HepG2 (cell line): ENCODE data around the gene BABAM1. TPM values are rescaled to one million over a fixed set of nuclear protein-coding genes. Genes with fewer than 3 reads are reported as not detected.

Source experiments
- IRX3 ChIP-seq: sonication (generic); formaldehyde crosslinking; IDR thresholded peaks from 2 replicates; pipeline ENCODE4 v1.8.1; 2023; ENCODE audit warnings: mild to moderate bottlenecking, low read depth, missing genetic modification reagents, borderline replicate concordance
- MBD4 ChIP-seq: IDR thresholded peaks from 2 replicates; pipeline ENCODE4 v1.6.1; 2012; ENCODE audit warnings: low read length, inconsistent platforms, borderline replicate concordance
- MEF2D ChIP-seq: sonication (generic); formaldehyde crosslinking; IDR thresholded peaks from 2 replicates; pipeline ENCODE4 v1.5.1; 2020; ENCODE audit warnings: mild to moderate bottlenecking, missing genetic modification reagents
- NCOA5 ChIP-seq: sonication (generic); formaldehyde crosslinking; IDR thresholded peaks from 2 replicates; pipeline ENCODE4 v1.4.0; 2020; ENCODE audit warnings: missing genetic modification reagents
- NFKB2 ChIP-seq: sonication (generic); formaldehyde crosslinking; IDR thresholded peaks from 2 replicates; pipeline ENCODE4 v1.4.0; 2020; ENCODE audit warnings: missing genetic modification reagents, borderline replicate concordance
- NFRKB ChIP-seq: fragments of 450-650 bp; IDR thresholded peaks from 2 replicates; pipeline ENCODE4 v1.6.1; 2017
- RBAK ChIP-seq: sonication (generic); formaldehyde crosslinking; IDR thresholded peaks from 2 replicates; pipeline ENCODE4 v1.5.1; 2020; ENCODE audit warnings: mild to moderate bottlenecking, missing genetic modification reagents
- RORA ChIP-seq: sonication (generic); formaldehyde crosslinking; IDR thresholded peaks from 2 replicates; pipeline ENCODE4 v1.5.0; 2020; ENCODE audit warnings: mild to moderate bottlenecking, missing genetic modification reagents, moderate library complexity
- ZBTB7B ChIP-seq: sonication (generic); formaldehyde crosslinking; IDR thresholded peaks from 2 replicates; pipeline ENCODE4 v1.4.0; 2020; ENCODE audit warnings: missing genetic modification reagents
- ZFP36L2 ChIP-seq: sonication (generic); formaldehyde crosslinking; IDR thresholded peaks from 2 replicates; pipeline ENCODE4 v1.4.0; 2020; ENCODE audit warnings: missing genetic modification reagents
- ZFP41 ChIP-seq: sonication (generic); formaldehyde crosslinking; IDR thresholded peaks from 2 replicates; pipeline ENCODE4 v1.4.0; 2020; ENCODE audit warnings: mild to moderate bottlenecking, missing genetic modification reagents, borderline replicate concordance
- ZNF652 ChIP-seq: IDR thresholded peaks from 2 replicates; pipeline ENCODE4 v1.6.1; 2016; ENCODE audit warnings: low read depth, borderline replicate concordance
- ZNF772 ChIP-seq: sonication (generic); formaldehyde crosslinking; IDR thresholded peaks from 2 replicates; pipeline ENCODE4 v1.5.0; 2020; ENCODE audit warnings: mild to moderate bottlenecking, missing genetic modification reagents
- ZNF773 ChIP-seq: sonication (generic); formaldehyde crosslinking; IDR thresholded peaks from 2 replicates; pipeline ENCODE4 v1.4.0; 2020; ENCODE audit warnings: missing genetic modification reagents, borderline replicate concordance
- ZNF891 ChIP-seq: sonication (generic); formaldehyde crosslinking; IDR thresholded peaks from 2 replicates; pipeline ENCODE4 v1.5.0; 2020; ENCODE audit warnings: mild to moderate bottlenecking, missing genetic modification reagents
- polyA plus RNA-seq, 8 experiments: library from polyadenylated mRNA; depleted of rRNA in 3 of 8; stranded (reverse) in 7 of 8; unstranded in 1 of 8; fragments of >200 nt; fragmentation: Illumina TruSeq in 4 of 8; extraction: Trizol in 4 of 8; gene quantifications; 2 replicates each; pipeline versions ENCODE4 v1.2.1 to v1.2.3, GENCODE V29; 2011 to 2016; ENCODE audit warnings: low read depth in 4 of 8, missing spikeins in 1 of 8, mixed read lengths in 1 of 8; ENCODE audit not compliant: insufficient read depth in 1 of 8
- total RNA-seq, 5 experiments: library from RNA; depleted of rRNA; stranded (reverse); fragments of >200 nt; fragmentation: Illumina TruSeq; extraction: Trizol; gene quantifications; 2 replicates each; pipeline ENCODE4 v1.2.3, GENCODE V29; 2016; ENCODE audit warnings: low read depth in 1 of 5
- TF ChIP-seq, protein P1 (sequence below): fragments of 450-650 bp; IDR thresholded peaks from 2 replicates; pipeline ENCODE4 v1.6.1; 2016
- TF ChIP-seq, protein P2 (sequence below): sonication (generic); formaldehyde crosslinking; IDR thresholded peaks from 2 replicates; pipeline ENCODE4 v1.4.0; 2020; ENCODE audit warnings: mild to moderate bottlenecking, missing genetic modification reagents, borderline replicate concordance
- TF ChIP-seq, protein P3 (sequence below): sonication (generic); formaldehyde crosslinking; IDR thresholded peaks from 2 replicates; pipeline ENCODE4 v1.4.0; 2020; ENCODE audit warnings: missing genetic modification reagents
- TF ChIP-seq, protein P4 (sequence below): sonication (generic); formaldehyde crosslinking; IDR thresholded peaks from 2 replicates; pipeline ENCODE4 v1.4.0; 2020; ENCODE audit warnings: missing genetic modification reagents, borderline replicate concordance
- TF ChIP-seq, protein P5 (sequence below): IDR thresholded peaks from 2 replicates; pipeline ENCODE4 v1.6.1; 2016; ENCODE audit warnings: missing compliant biosample characterization, missing genetic modification reagents, borderline replicate concordance
- TF ChIP-seq, protein P6 (sequence below): sonication (generic); formaldehyde crosslinking; IDR thresholded peaks from 2 replicates; pipeline ENCODE4 v1.4.0; 2020; ENCODE audit warnings: missing genetic modification reagents

The BABAM1 gene
- total and polyA plus RNA-seq, 2 of the 13 experiments (the other 11 are each of a cell fraction or from before 2014, with no cell fraction given) = 70.0 to 82.0 TPM

DNA sequence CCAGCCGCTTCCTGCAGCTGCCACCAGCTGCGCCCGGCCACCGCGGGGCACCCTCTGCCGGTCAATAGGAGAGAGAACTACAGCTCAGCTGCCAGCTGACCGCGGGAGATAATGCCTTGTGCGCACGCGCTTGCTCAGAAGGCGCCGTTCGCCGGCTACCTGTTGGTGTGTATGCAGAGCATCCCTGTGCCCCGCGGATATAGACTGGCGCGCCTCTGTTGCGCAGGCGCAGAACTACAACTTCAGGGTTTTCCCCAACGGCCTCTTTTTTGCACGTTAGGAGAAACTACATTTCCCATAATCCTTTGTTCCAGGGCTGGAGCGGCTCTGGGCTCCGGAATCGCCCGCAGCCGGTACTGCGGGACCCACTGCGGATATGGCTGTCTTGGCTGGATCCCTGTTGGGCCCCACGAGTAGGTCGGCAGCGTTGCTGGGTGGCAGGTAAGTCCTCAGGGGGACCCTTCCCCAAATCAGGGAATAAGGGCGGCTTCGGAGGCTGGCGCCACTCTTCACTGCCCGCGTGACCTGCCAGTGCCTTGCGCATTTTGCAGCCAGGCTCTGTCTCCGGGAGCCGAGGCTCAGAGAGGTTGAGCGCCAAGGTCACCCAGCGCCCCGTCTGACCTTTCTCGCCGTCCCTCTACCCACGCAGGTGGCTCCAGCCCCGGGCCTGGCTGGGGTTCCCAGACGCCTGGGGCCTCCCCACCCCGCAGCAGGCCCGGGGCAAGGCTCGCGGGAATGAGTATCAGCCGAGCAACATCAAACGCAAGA, 38.5 kb downstream of the BABAM1 start, which contains the start of gene MRPL34 (continued):
- TF ChIP-seq ZBTB7B (peak; percentile 60; the same call in 1 of the 2 replicates), RBAK (CRISPR knock-in tag) (no peak), NCOA5 (CRISPR knock-in tag) (no peak), ZFP36L2 (CRISPR knock-in tag) (no peak), MBD4 (no peak), ZNF652 (0 out of 2 replicates have a peak, but pooled peaks have one; percentile 18), ZNF891 (CRISPR knock-in tag) (peak; percentile 85; the same call in 1 of the 2 replicates), ZNF772 (peak; percentile 58; the same call in 1 of the 2 replicates), NFKB2 (CRISPR knock-in tag) (no peak), IRX3 (CRISPR knock-in tag) (no peak), ZNF773 (CRISPR knock-in tag) (no peak), MEF2D (CRISPR knock-in tag) (no peak; the same call in 1 of the 2 replicates), NFRKB (no peak), ZFP41 (CRISPR knock-in tag) (no peak), RORA (no peak)
- TF ChIP-seq, protein P1, sequence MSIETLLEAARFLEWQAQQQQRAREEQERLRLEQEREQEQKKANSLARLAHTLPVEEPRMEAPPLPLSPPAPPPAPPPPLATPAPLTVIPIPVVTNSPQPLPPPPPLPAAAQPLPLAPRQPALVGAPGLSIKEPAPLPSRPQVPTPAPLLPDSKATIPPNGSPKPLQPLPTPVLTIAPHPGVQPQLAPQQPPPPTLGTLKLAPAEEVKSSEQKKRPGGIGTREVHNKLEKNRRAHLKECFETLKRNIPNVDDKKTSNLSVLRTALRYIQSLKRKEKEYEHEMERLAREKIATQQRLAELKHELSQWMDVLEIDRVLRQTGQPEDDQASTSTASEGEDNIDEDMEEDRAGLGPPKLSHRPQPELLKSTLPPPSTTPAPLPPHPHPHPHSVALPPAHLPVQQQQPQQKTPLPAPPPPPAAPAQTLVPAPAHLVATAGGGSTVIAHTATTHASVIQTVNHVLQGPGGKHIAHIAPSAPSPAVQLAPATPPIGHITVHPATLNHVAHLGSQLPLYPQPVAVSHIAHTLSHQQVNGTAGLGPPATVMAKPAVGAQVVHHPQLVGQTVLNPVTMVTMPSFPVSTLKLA = peak; percentile 50
- TF ChIP-seq, protein P2, sequence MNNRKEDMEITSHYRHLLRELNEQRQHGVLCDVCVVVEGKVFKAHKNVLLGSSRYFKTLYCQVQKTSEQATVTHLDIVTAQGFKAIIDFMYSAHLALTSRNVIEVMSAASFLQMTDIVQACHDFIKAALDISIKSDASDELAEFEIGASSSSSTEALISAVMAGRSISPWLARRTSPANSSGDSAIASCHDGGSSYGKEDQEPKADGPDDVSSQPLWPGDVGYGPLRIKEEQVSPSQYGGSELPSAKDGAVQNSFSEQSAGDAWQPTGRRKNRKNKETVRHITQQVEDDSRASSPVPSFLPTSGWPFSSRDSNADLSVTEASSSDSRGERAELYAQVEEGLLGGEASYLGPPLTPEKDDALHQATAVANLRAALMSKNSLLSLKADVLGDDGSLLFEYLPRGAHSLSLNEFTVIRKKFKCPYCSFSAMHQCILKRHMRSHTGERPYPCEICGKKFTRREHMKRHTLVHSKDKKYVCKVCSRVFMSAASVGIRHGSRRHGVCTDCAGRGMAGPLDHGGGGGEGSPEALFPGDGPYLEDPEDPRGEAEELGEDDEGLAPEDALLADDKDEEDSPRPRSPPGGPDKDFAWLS (CRISPR knock-in tag) = no peak
- TF ChIP-seq, protein P3, sequence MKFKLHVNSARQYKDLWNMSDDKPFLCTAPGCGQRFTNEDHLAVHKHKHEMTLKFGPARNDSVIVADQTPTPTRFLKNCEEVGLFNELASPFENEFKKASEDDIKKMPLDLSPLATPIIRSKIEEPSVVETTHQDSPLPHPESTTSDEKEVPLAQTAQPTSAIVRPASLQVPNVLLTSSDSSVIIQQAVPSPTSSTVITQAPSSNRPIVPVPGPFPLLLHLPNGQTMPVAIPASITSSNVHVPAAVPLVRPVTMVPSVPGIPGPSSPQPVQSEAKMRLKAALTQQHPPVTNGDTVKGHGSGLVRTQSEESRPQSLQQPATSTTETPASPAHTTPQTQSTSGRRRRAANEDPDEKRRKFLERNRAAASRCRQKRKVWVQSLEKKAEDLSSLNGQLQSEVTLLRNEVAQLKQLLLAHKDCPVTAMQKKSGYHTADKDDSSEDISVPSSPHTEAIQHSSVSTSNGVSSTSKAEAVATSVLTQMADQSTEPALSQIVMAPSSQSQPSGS (CRISPR knock-in tag) = peak; percentile 49; the same call in 1 of the 2 replicates
- TF ChIP-seq, protein P4, sequence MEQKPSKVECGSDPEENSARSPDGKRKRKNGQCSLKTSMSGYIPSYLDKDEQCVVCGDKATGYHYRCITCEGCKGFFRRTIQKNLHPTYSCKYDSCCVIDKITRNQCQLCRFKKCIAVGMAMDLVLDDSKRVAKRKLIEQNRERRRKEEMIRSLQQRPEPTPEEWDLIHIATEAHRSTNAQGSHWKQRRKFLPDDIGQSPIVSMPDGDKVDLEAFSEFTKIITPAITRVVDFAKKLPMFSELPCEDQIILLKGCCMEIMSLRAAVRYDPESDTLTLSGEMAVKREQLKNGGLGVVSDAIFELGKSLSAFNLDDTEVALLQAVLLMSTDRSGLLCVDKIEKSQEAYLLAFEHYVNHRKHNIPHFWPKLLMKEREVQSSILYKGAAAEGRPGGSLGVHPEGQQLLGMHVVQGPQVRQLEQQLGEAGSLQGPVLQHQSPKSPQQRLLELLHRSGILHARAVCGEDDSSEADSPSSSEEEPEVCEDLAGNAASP = no peak; the same call in 1 of the 2 replicates
- TF ChIP-seq, protein P5, sequence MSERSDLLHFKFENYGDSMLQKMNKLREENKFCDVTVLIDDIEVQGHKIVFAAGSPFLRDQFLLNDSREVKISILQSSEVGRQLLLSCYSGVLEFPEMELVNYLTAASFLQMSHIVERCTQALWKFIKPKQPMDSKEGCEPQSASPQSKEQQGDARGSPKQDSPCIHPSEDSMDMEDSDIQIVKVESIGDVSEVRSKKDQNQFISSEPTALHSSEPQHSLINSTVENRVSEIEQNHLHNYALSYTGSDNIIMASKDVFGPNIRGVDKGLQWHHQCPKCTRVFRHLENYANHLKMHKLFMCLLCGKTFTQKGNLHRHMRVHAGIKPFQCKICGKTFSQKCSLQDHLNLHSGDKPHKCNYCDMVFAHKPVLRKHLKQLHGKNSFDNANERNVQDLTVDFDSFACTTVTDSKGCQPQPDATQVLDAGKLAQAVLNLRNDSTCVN = no peak; the same call in 1 of the 2 replicates
- TF ChIP-seq, protein P6, sequence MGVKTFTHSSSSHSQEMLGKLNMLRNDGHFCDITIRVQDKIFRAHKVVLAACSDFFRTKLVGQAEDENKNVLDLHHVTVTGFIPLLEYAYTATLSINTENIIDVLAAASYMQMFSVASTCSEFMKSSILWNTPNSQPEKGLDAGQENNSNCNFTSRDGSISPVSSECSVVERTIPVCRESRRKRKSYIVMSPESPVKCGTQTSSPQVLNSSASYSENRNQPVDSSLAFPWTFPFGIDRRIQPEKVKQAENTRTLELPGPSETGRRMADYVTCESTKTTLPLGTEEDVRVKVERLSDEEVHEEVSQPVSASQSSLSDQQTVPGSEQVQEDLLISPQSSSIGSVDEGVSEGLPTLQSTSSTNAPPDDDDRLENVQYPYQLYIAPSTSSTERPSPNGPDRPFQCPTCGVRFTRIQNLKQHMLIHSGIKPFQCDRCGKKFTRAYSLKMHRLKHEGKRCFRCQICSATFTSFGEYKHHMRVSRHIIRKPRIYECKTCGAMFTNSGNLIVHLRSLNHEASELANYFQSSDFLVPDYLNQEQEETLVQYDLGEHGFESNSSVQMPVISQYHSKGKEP (CRISPR knock-in tag) = no peak
